Testis (tissue), 2 donors: Measurements from ENCODE around the gene RPS6KA5.

ENCODE experiments used
- POLR2A ChIP-seq: fragments of 450-650 bp; IDR thresholded peaks from one replicate; pipeline ENCODE4 v1.6.1; 2017; ENCODE audit warnings: antibody characterized with exemption, mild to moderate bottlenecking, moderate library complexity
- TF ChIP-seq, protein P1 (sequence below), 3 experiments: fragments of 450-650 bp in 2 of 3; fragments of 200-600 bp in 1 of 3; sonication (generic) in 1 of 3; IDR thresholded peaks; one replicate each; pipeline ENCODE4 v1.5.1; 2016 to 2019; ENCODE audit warnings: antibody characterized with exemption in 3 of 3, mild to moderate bottlenecking in 2 of 3, moderate library complexity in 1 of 3

DNA sequence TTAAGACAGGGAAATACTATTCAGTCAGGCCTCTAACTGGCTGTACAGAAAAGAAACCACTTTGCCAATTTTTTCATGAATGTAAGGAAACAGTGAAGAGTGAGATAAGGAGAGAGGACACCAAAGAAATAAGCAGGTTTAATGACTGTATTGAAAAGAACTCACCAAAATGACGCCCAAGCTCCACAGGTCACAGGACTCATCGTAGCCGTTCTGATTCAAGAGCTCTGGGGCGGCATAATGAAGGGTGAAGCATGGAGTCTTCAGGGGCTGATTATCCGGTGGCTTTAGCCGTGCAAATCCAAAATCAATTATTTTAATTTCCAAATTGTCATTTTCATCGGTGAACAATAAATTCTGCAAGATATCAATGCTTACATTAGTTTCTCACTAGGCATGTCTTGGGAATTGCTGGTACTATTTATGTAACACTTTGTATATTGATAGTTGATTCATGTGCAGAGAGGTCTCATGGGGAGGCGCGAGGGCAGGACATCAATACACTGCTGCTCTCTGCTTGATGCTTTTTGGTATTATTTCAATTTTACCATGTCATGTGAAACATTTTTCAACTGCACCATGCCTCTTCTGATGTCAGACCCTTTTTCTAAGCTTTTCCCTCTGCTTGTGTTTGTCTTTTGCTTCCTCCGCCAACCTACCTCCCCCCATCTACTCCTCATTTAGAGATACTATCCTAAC lies 170.0 kb downstream of the RPS6KA5 start:
- TF ChIP-seq POLR2A: no peak
- TF ChIP-seq, protein P1, sequence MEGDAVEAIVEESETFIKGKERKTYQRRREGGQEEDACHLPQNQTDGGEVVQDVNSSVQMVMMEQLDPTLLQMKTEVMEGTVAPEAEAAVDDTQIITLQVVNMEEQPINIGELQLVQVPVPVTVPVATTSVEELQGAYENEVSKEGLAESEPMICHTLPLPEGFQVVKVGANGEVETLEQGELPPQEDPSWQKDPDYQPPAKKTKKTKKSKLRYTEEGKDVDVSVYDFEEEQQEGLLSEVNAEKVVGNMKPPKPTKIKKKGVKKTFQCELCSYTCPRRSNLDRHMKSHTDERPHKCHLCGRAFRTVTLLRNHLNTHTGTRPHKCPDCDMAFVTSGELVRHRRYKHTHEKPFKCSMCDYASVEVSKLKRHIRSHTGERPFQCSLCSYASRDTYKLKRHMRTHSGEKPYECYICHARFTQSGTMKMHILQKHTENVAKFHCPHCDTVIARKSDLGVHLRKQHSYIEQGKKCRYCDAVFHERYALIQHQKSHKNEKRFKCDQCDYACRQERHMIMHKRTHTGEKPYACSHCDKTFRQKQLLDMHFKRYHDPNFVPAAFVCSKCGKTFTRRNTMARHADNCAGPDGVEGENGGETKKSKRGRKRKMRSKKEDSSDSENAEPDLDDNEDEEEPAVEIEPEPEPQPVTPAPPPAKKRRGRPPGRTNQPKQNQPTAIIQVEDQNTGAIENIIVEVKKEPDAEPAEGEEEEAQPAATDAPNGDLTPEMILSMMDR (IDR thresholded peaks at IDR 0.05): no peak
